SK-N-SH (cell line): Measurements from ENCODE around the gene GTF2F2. TPM values are rescaled to one million over a fixed set of nuclear protein-coding genes. Genes with fewer than 3 reads are reported as not detected.

Experiments
- CTCF ChIA-PET: fragments of 300-600, 350-600 bp; formaldehyde crosslinking; extraction: SDS; loops from one replicate; lab custom pipeline; 2021; lab: Yijun Ruan, JAX
- POLR2A ChIA-PET: fragments of 350-600 bp; sonication (Branson Sonifier 250); formaldehyde crosslinking; extraction: SDS; loops from one replicate; lab custom pipeline; 2020; ENCODE audit warnings: antibody characterized with exemption, inconsistent platforms; lab: Yijun Ruan, JAX
- DNase-seq: peaks from one replicate; pipeline ENCODE4 v3.0.0; 2012
- H2AFZ ChIP-seq: fragments of 200-600 bp; sonication (generic); 2 replicates; pipeline ENCODE4 v1.8.1; 2016; ENCODE audit warnings: antibody characterized with exemption, mild to moderate bottlenecking, low read depth
- H3F3A ChIP-seq: fragments of 200-600 bp; sonication (generic); replicated peaks from 2 replicates; pipeline ENCODE3; 2016; ENCODE audit warnings: antibody characterized with exemption, mild to moderate bottlenecking; ENCODE audit not compliant: insufficient read depth
- H3K27ac ChIP-seq, 2 experiments: fragments of 200-500 bp in 1 of 2; fragments of 200-600 bp in 1 of 2; sonication (Bioruptor generic) in 1 of 2; sonication (generic), shearing (Covaris generic) in 1 of 2; 2 replicates each; pipeline versions ENCODE4 v1.5.1 to v1.6.1; 2014 to 2016; ENCODE audit warnings: low read depth in 2 of 2, inconsistent platforms in 1 of 2, low read length in 1 of 2, mild to moderate bottlenecking in 1 of 2, mixed read lengths in 1 of 2
- H3K27me3 ChIP-seq: fragments of 200-600 bp; sonication (generic), shearing (Covaris generic); 2 replicates; pipeline ENCODE4 v1.6.1; 2016; ENCODE audit warnings: mixed run types; ENCODE audit not compliant: insufficient read depth
- H3K36me3 ChIP-seq, 2 experiments: fragments of 200-500 bp in 1 of 2; fragments of 200-600 bp in 1 of 2; sonication (Bioruptor generic) in 1 of 2; sonication (generic) in 1 of 2; replicated peaks in 1 of 2; 2 replicates each; pipeline versions ENCODE3 to v1.5.1; 2014 to 2016; ENCODE audit warnings: low read length in 1 of 2, mild to moderate bottlenecking in 1 of 2; ENCODE audit not compliant: insufficient read depth in 2 of 2, control insufficient read depth in 1 of 2
- H3K4me1 ChIP-seq, 2 experiments: fragments of 200-500 bp in 1 of 2; fragments of 200-600 bp in 1 of 2; sonication (Bioruptor generic) in 1 of 2; sonication (generic), shearing (Covaris generic) in 1 of 2; 2 replicates each; pipeline versions ENCODE4 v1.5.1 to v1.6.1; 2014 to 2016; ENCODE audit warnings: low read depth in 1 of 2, low read length in 1 of 2, mixed run types in 1 of 2; ENCODE audit not compliant: insufficient read depth in 2 of 2, control insufficient read depth in 1 of 2
- H3K4me2 ChIP-seq: fragments of 200-600 bp; sonication (generic), shearing (Covaris generic); 2 replicates; pipeline ENCODE4 v1.6.1; 2017; ENCODE audit warnings: mixed run types
- H3K4me3 ChIP-seq, 2 experiments: fragments of 200-500 bp in 1 of 2; fragments of 200-600 bp in 1 of 2; sonication (Bioruptor generic) in 1 of 2; sonication (generic), shearing (Covaris generic) in 1 of 2; 2 replicates each; pipeline versions ENCODE4 v1.5.1 to v1.8.1; 2014 to 2016; ENCODE audit warnings: low read depth in 2 of 2, inconsistent platforms in 1 of 2, low read length in 1 of 2, mild to moderate bottlenecking in 1 of 2, mixed read lengths in 1 of 2, moderate library complexity in 1 of 2
- H3K79me2 ChIP-seq: fragments of 200-600 bp; sonication (generic); 2 replicates; pipeline ENCODE4 v1.8.1; 2017; ENCODE audit warnings: mild to moderate bottlenecking; ENCODE audit not compliant: insufficient read depth
- H3K9ac ChIP-seq: fragments of 200-600 bp; sonication (generic); 2 replicates; pipeline ENCODE4 v1.6.1; 2017; ENCODE audit warnings: mixed run types
- H3K9me2 ChIP-seq: fragments of 200-600 bp; sonication (generic); 2 replicates; pipeline ENCODE4 v1.6.1; 2017; ENCODE audit warnings: mixed run types
- H3K9me3 ChIP-seq: fragments of 200-600 bp; sonication (generic); 2 replicates; pipeline ENCODE4 v1.6.1; 2017; ENCODE audit warnings: mixed run types, mild to moderate bottlenecking, moderate library complexity
- H4K20me1 ChIP-seq: fragments of 200-600 bp; sonication (generic); 2 replicates; pipeline ENCODE4 v1.6.1; 2017; ENCODE audit warnings: mild to moderate bottlenecking, mixed run types; ENCODE audit not compliant: insufficient read depth
- CHD2 ChIP-seq: fragments of 150-350 bp; IDR thresholded peaks from 2 replicates; pipeline ENCODE4 v1.6.1; 2018; ENCODE audit warnings: low read length; ENCODE audit not compliant: partially characterized antibody
- ELF1 ChIP-seq: IDR thresholded peaks from 2 replicates; pipeline ENCODE4 v1.4.0; 2012
- EP300 ChIP-seq, 2 experiments: IDR thresholded peaks; 2 replicates each; pipeline versions ENCODE4 v1.4.0 to v1.6.1; 2012; ENCODE audit warnings: borderline replicate concordance in 1 of 2, low read depth in 1 of 2, low read length in 1 of 2
- FOSL2 ChIP-seq: IDR thresholded peaks from 2 replicates; pipeline ENCODE4 v1.4.0; 2012; ENCODE audit warnings: low read depth, mild to moderate bottlenecking, moderate library complexity, borderline replicate concordance
- JUND ChIP-seq: IDR thresholded peaks from 2 replicates; pipeline ENCODE4 v1.4.0; 2012
- MAX ChIP-seq: IDR thresholded peaks from 2 replicates; pipeline ENCODE4 v1.4.0; 2012; ENCODE audit warnings: low read depth
- NFIC ChIP-seq: IDR thresholded peaks from 2 replicates; pipeline ENCODE4 v1.4.0; 2012; ENCODE audit warnings: borderline replicate concordance
- NRF1 ChIP-seq: IDR thresholded peaks from 2 replicates; pipeline ENCODE4 v1.6.1; 2012; ENCODE audit warnings: low read depth, mild to moderate bottlenecking, low read length
- PBX3 ChIP-seq: IDR thresholded peaks from 2 replicates; pipeline ENCODE4; 2012
- REST ChIP-seq: IDR thresholded peaks from 2 replicates; pipeline ENCODE4 v1.6.1; 2012; ENCODE audit warnings: mild to moderate bottlenecking, low read depth, low read length, moderate library complexity
- RFX5 ChIP-seq: IDR thresholded peaks from 2 replicates; pipeline ENCODE4 v1.6.1; 2012; ENCODE audit warnings: mild to moderate bottlenecking, improper control_type of control experiment, low read length
- TCF12 ChIP-seq: IDR thresholded peaks from 2 replicates; pipeline ENCODE4 v1.4.0; 2012
- polyA plus RNA-seq, 3 experiments: library from polyadenylated mRNA; depleted of rRNA; stranded (reverse); fragments of >200 nt; gene quantifications; 2 replicates each; pipeline ENCODE4 v1.2.3, GENCODE V29; 2012
- TF ChIP-seq, protein P1 (sequence below): IDR thresholded peaks from 2 replicates; pipeline ENCODE4 v1.4.0; 2012; ENCODE audit warnings: low read depth, borderline replicate concordance

GTF2F2 gene
- polyA plus RNA-seq, 1 of the 3 experiments (the other 2 are of a cell fraction): 24.2 TPM

- POLR2A ChIA-PET: no interaction called here
- peaks cover 16% of the 10 kb centered on the region; the same call in 1 of the 2 replicates for H3K79me2 ChIP-seq
Measured at GRCh38 chr13:45224176-45224575, 103.9 kb downstream of the GTF2F2 start.

More at GRCh38 chr13:45224176-45224575, 103.9 kb downstream of the GTF2F2 start:
- Histone ChIP-seq H3F3A (peaks cover 16% of the 10 kb centered on the region), H3K9ac (no peak overlapping the region), H4K20me1 (no peaks in the 10 kb centered on the region), H2AFZ (no peak overlapping the region), H3K27ac (peak overlapping the region in 1 of 2 experiments; percentile 26; a peak in 2 of 4 replicates), H3K36me3 (peaks cover 0 to 3% of the 10 kb centered on the region in 2 experiments), H3K9me3 (no peaks in the 10 kb centered on the region), H3K27me3 (no peaks in the 10 kb centered on the region), H3K4me2 (no peak overlapping the region), H3K4me1 (peaks cover 0 to 22% of the 10 kb centered on the region in 2 experiments; a peak in 2 of 4 replicates), H3K4me3 (no peak overlapping the region), H3K9me2 (no peaks in the 10 kb centered on the region)
- CTCF ChIA-PET: no interaction called here
- DNase-seq: no peak
- TF ChIP-seq JUND (peak; percentile 31; the same call in 1 of the 2 replicates), CHD2 (no peak), NFIC (peak; percentile 18; the same call in 1 of the 2 replicates), NRF1 (no peak), TCF12 (peak; percentile 44), REST (no peak), PBX3 (peak; percentile 76), RFX5 (no peak), EP300 (IDR thresholded peaks at IDR 0.05; ENCODE audit: borderline replicate concordance in 1 of 2, low read depth in 1 of 2, low read length in 1 of 2) (peak in 1 of 2 experiments; percentile 55; a peak in 1 of 4 replicates), MAX (no peak), ELF1 (no peak), FOSL2 (peak; percentile 31; the same call in 1 of the 2 replicates)
- TF ChIP-seq, protein P1, sequence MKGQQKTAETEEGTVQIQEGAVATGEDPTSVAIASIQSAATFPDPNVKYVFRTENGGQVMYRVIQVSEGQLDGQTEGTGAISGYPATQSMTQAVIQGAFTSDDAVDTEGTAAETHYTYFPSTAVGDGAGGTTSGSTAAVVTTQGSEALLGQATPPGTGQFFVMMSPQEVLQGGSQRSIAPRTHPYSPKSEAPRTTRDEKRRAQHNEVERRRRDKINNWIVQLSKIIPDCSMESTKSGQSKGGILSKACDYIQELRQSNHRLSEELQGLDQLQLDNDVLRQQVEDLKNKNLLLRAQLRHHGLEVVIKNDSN: no peak
